HEK293T (cell line): ENCODE data around the gene RBP3.

Experiments used
- ARNT ChIP-seq: fragments of 450-650 bp; IDR thresholded peaks from 2 replicates; pipeline ENCODE4 v1.6.1; 2017; ENCODE audit warnings: mild to moderate bottlenecking
- BHLHE40 ChIP-seq: fragments of 450-650 bp; IDR thresholded peaks from 2 replicates; pipeline ENCODE4 v1.6.1; 2016; ENCODE audit warnings: mild to moderate bottlenecking, moderate library complexity, borderline replicate concordance
- CTBP1 ChIP-seq: fragments of 450-650 bp; IDR thresholded peaks from 2 replicates; pipeline ENCODE4 v1.6.1; 2016; ENCODE audit warnings: borderline replicate concordance
- ELF4 ChIP-seq: fragments of 450-650 bp; IDR thresholded peaks from 2 replicates; pipeline ENCODE4 v1.6.1; 2017; ENCODE audit warnings: antibody characterized with exemption
- FOXA1 ChIP-seq: fragments of 450-650 bp; IDR thresholded peaks from 2 replicates; pipeline ENCODE4 v1.6.1; 2016; ENCODE audit warnings: mild to moderate bottlenecking
- FOXK2 ChIP-seq: fragments of 450-650 bp; IDR thresholded peaks from 2 replicates; pipeline ENCODE4 v1.6.1; 2016; ENCODE audit warnings: mild to moderate bottlenecking
- FOXM1 ChIP-seq: fragments of 450-650 bp; IDR thresholded peaks from 2 replicates; pipeline ENCODE4 v1.6.1; 2017; ENCODE audit warnings: mild to moderate bottlenecking, borderline replicate concordance
- HDGF ChIP-seq: fragments of 450-650 bp; IDR thresholded peaks from 2 replicates; pipeline ENCODE4 v1.6.1; 2017; ENCODE audit warnings: antibody characterized with exemption, borderline replicate concordance
- LEF1 ChIP-seq: fragments of 450-650 bp; IDR thresholded peaks from 2 replicates; pipeline ENCODE4 v1.6.1; 2017; ENCODE audit warnings: mild to moderate bottlenecking, borderline replicate concordance
- NFRKB ChIP-seq: fragments of 450-650 bp; IDR thresholded peaks from 2 replicates; pipeline ENCODE4 v1.6.1; 2016; ENCODE audit warnings: mild to moderate bottlenecking, moderate library complexity
- SP1 ChIP-seq: fragments of 450-650 bp; IDR thresholded peaks from 2 replicates; pipeline ENCODE4 v1.6.1; 2017
- SUZ12 ChIP-seq: fragments of 450-650 bp; IDR thresholded peaks from 2 replicates; pipeline ENCODE4 v1.6.1; 2016; ENCODE audit warnings: mild to moderate bottlenecking
- TARDBP ChIP-seq: fragments of 450-650 bp; IDR thresholded peaks from 2 replicates; pipeline ENCODE4 v1.6.1; 2016
- TF ChIP-seq, protein P1 (sequence below): fragments of 450-650 bp; IDR thresholded peaks from 2 replicates; pipeline ENCODE4 v1.6.1; 2016

- TF ChIP-seq SP1, result no peak
- no peak for TF ChIP-seq NFRKB
- TF ChIP-seq SUZ12, result no peak
- no peak for TF ChIP-seq BHLHE40
- TF ChIP-seq HDGF, result no peak
- no peak for TF ChIP-seq TARDBP
- TF ChIP-seq ARNT, result no peak
- TF ChIP-seq CTBP1, result no peak
- no peak for TF ChIP-seq ELF4
- TF ChIP-seq FOXM1, result no peak
- no peak for TF ChIP-seq LEF1
- TF ChIP-seq, protein P1, sequence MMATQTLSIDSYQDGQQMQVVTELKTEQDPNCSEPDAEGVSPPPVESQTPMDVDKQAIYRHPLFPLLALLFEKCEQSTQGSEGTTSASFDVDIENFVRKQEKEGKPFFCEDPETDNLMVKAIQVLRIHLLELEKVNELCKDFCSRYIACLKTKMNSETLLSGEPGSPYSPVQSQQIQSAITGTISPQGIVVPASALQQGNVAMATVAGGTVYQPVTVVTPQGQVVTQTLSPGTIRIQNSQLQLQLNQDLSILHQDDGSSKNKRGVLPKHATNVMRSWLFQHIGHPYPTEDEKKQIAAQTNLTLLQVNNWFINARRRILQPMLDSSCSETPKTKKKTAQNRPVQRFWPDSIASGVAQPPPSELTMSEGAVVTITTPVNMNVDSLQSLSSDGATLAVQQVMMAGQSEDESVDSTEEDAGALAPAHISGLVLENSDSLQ, result no peak
- TF ChIP-seq FOXA1, result no peak
- no peak for TF ChIP-seq FOXK2
Observed at GRCh38 chr10:47317251-47317650, 30.9 kb upstream of the RBP3 start.
